Measurements from ENCODE around the gene PAM16. TPM values are rescaled to one million over a fixed set of nuclear protein-coding genes. Genes with fewer than 3 reads are reported as not detected.

The PAM16 gene
- total RNA-seq, 8 experiments from 2014 or later, result 52.1 to 82.1 (median 66.8) TPM

GRCh38 chr16:4388271-4389021 lies 37.3 kb upstream of the PAM16 start:
- H3K27ac ChIP-seq, result no peak overlapping the region
- no peak for ATAC-seq (replicated peaks in 6 of 8)
- no peak overlapping the region for H3K4me3 ChIP-seq
- WGBS, 10 experiments, result 40 to 80% (median 67%) methylated on average over 1 to 6 of the region's 19 CpGs; no CpG with 5 or more reads in 7 of the 10 experiments
- H3K4me1 ChIP-seq (replicated peaks in 1 of 2), result peaks cover 25 to 49% of the 10 kb centered on the region in 2 donors
- in situ Hi-C loops (cut with MboI; ENCODE audit: low pct_unique_long_range_greater_than_20kb in 2 of 9, low sequenced_read_pairs in 9 of 9, unreplicated experiment in 9 of 9), result no loop called here

DNA sequence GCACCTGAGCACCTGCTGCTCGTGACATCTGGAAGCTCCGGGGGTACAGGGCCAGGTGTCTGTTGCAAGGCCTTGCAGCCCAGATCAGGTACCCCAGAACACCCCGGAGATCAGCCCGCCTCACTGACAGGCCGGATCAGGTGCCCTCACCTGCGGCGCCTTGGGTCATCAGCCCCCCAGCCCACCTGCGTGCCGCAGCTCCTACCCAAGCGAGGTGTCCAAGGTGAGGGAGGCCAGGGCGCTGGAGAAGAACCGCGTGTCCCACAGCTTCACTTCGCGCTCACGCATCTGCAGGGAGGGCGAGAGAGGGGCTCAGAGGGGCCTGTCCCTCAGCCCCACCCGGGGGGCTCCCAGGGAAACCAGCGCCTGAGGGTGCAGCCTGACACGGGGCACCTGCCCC lies 36.7 kb upstream of the PAM16 start:
- in situ Hi-C loops (cut with MboI; ENCODE audit: low pct_unique_long_range_greater_than_20kb in 2 of 9, low sequenced_read_pairs in 9 of 9, unreplicated experiment in 9 of 9), result no loop called here
- no peak for ATAC-seq (replicated peaks in 6 of 8)
- Histone ChIP-seq H3K27ac (no peak overlapping the region), H3K4me3 (no peak overlapping the region), H3K4me1 (replicated peaks in 1 of 2) (peaks cover 21 to 46% of the 10 kb centered on the region in 2 donors)
- 86 to 97% (median 87%) methylated on average over 3 to 7 of the region's 20 CpGs; no CpG with 5 or more reads in 7 of the 10 experiments for WGBS, 10 experiments

GRCh38 chr16:4386951-4387565 lies 35.9 kb upstream of the PAM16 start:
- H3K4me1 ChIP-seq (replicated peaks in 1 of 2), result peaks cover 14 to 39% of the 10 kb centered on the region in 2 donors
- no peak overlapping the region for H3K4me3 ChIP-seq
- H3K27ac ChIP-seq, result no peak overlapping the region
- in situ Hi-C loops (cut with MboI; ENCODE audit: low pct_unique_long_range_greater_than_20kb in 2 of 9, low sequenced_read_pairs in 9 of 9, unreplicated experiment in 9 of 9), result no loop called here
- 20 to 100% (median 86%) methylated on average over 1 to 5 of the region's 10 CpGs; no CpG with 5 or more reads in 6 of the 10 experiments for WGBS, 10 experiments
- ATAC-seq (replicated peaks in 6 of 8), result peak in 1 of 8 experiments; percentile 0

GRCh38 chr16:4386451-4386805 lies 35.3 kb upstream of the PAM16 start:
- peak in 3 of 8 experiments; percentile 8 to 30 (median 18) for ATAC-seq (replicated peaks in 6 of 8)
- WGBS, 10 experiments, result 5 to 100% methylated on average over 1 to 4 of the region's 8 CpGs; no CpG with 5 or more reads in 8 of the 10 experiments

DNA sequence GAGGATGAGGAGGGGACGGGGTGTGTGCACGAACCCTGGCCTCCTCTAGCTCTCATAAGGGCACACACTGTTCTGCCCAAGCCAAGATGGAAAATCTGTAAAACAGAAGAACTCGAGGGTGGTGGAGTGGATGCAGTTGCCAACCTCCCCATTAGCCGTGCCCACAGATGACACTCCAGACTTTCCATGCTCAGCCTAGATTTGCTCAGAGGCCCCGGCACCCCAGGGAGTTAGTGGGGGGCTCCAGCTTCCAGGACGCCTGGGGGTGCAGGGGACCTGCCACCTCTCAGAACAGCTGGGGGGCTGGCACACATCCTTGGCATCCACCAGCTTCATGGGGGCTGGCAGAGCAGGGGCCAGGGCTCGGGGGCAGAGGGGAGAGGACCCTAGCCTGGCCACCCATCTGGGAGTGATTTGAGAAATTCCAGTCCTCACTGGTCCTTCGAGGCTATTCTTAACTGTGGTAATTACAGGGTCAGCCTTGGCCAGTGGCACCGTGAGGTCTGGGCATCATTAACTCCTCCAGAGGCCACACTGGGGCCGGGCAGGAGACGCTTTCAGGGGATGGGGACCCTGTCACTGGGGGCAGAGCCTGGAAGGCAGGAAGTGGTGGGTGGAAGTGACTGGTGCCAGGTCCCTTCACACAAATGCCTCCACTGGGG lies 34.8 kb upstream of the PAM16 start:
- WGBS, 10 experiments, result 40 to 80% (median 76%) methylated on average over 2 to 3 of the region's 11 CpGs; no CpG with 5 or more reads in 7 of the 10 experiments
- no peak overlapping the region for H3K4me3 ChIP-seq
- in situ Hi-C loops (cut with MboI; ENCODE audit: low pct_unique_long_range_greater_than_20kb in 2 of 9, low sequenced_read_pairs in 9 of 9, unreplicated experiment in 9 of 9), result no loop called here
- H3K4me1 ChIP-seq (replicated peaks in 1 of 2), result peaks cover 7 to 32% of the 10 kb centered on the region in 2 donors
- no peak overlapping the region for H3K27ac ChIP-seq
- ATAC-seq (replicated peaks in 6 of 8), result peak in 2 of 8 experiments; percentile 1

More at GRCh38 chr16:4386451-4386805, 35.3 kb upstream of the PAM16 start:
- Histone ChIP-seq H3K4me3 (no peak overlapping the region), H3K4me1 (replicated peaks in 1 of 2) (peaks cover 8 to 32% of the 10 kb centered on the region in 2 donors), H3K27ac (no peak overlapping the region)
- in situ Hi-C loops (cut with MboI; ENCODE audit: low pct_unique_long_range_greater_than_20kb in 2 of 9, low sequenced_read_pairs in 9 of 9, unreplicated experiment in 9 of 9), result no loop called here

DNA sequence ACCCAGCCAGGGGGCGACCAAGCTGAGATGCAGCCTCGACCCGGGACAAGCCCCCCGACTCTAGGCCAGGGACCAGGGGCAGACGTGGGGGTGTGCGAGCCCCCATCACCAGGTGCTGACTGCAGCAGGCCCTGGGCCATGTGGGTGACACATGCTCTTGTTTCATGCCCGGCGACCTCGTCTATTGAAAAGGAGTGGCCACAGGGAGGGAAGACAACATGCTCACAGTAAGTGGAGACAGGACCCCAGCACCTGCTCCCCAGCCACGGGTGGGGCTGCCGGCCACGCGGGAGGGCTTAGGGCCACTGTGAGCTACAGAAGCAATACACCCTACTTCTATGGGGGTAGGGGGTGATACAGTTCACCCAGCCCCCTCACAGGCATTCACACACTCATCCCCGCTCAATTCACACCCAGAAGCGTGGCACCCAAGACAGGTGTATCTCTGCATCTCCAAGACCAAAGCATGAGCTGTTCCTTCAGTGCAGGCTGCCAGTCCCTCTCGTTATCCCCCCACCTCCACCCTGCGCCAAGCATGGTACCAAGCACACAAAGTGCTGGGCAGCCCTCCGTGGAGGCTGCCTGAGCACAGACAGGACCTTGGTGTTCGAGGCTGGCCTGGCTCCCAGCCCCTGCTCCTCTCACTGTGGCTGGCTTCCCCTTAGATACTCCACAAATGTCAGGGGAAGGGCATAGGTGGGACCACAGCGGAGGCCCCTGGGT lies 34.1 kb upstream of the PAM16 start:
- Histone ChIP-seq H3K4me3 (no peak overlapping the region), H3K27ac (no peak overlapping the region), H3K4me1 (replicated peaks in 1 of 2) (peaks cover 7 to 29% of the 10 kb centered on the region in 2 donors)
- WGBS, 10 experiments, result 20 to 100% (median 80%) methylated on average over 1 to 5 of the region's 20 CpGs; no CpG with 5 or more reads in 5 of the 10 experiments
- peak in 3 of 8 experiments; percentile 2 to 6 (median 4) for ATAC-seq (replicated peaks in 6 of 8)
- in situ Hi-C loops (cut with MboI; ENCODE audit: low pct_unique_long_range_greater_than_20kb in 2 of 9, low sequenced_read_pairs in 9 of 9, unreplicated experiment in 9 of 9), result no loop called here

- Histone ChIP-seq H3K27ac (no peak overlapping the region), H3K4me1 (replicated peaks in 1 of 2) (peaks cover 7 to 23% of the 10 kb centered on the region in 2 donors), H3K4me3 (no peak overlapping the region)
- in situ Hi-C loops (cut with MboI; ENCODE audit: low pct_unique_long_range_greater_than_20kb in 2 of 9, low sequenced_read_pairs in 9 of 9, unreplicated experiment in 9 of 9), result no loop called here
- 9% methylated on average over 4 of the region's 20 CpGs; no CpG with 5 or more reads in 9 of the 10 experiments for WGBS, 10 experiments
- ATAC-seq (replicated peaks in 6 of 8), result peak; percentile 4 to 54 (median 34)
Observed at GRCh38 chr16:4384509-4384942, 33.4 kb upstream of the PAM16 start.

DNA sequence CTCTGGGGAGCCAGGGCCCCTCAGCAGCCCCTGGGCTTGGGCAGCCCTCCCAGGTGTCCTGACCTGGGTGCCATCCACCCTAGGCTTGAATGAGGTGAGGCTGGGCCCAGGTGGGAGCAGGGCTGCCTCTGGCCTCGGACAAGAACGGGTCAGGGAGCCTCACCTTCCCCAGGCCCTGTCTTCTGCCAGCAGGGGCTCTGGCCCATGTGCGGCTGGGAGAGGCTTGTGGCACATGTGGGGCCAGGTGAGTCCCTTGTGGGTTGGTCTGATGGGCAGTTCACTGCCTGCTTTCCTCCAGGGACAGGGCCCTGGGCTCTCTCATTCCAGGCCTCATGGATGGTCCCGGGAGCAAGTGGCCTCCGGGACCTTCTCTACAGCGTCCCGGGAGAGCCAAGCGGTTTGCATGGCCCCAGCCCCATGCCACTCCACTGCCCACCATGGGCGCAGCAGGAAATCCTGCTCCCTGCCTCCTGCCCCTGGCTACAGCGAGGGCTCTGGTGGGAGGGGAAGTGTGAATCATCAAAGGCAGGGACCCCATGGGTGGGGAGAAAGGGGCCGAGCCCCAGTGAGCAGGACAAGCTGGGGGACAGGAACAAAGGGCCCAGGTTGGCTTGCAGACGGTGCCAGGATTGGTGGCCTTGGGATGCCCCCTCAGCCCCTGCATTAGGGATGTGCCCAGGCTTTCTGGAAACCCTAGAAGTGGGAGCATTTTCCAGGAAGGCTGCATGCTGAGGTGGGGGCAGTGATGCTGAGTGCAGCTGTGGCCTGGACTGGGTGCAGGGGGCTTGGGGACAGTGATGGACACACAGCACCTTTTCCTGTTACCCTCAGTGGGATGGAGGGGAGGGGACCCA lies 32.7 kb upstream of the PAM16 start:
- Histone ChIP-seq H3K4me1 (replicated peaks in 1 of 2) (peaks cover 3 to 16% of the 10 kb centered on the region in 2 donors), H3K27ac (no peak overlapping the region), H3K4me3 (no peak overlapping the region)
- 33 to 100% (median 91%) methylated on average over 1 to 8 of the region's 12 CpGs; no CpG with 5 or more reads in 4 of the 10 experiments for WGBS, 10 experiments
- in situ Hi-C loops (cut with MboI; ENCODE audit: low pct_unique_long_range_greater_than_20kb in 2 of 9, low sequenced_read_pairs in 9 of 9, unreplicated experiment in 9 of 9), result no loop called here
- ATAC-seq (replicated peaks in 6 of 8), result peak in 1 of 8 experiments; percentile 1

GRCh38 chr16:4382795-4383357 lies 31.8 kb upstream of the PAM16 start:
- H3K27ac ChIP-seq, result no peak overlapping the region
- no peak overlapping the region for H3K4me3 ChIP-seq
- WGBS, 10 experiments, result 77 to 100% (median 94%) methylated on average over 1 to 11 of the region's 21 CpGs; no CpG with 5 or more reads in 1 of the 10 experiments
- H3K4me1 ChIP-seq (replicated peaks in 1 of 2), result peaks cover under 1 to 14% of the 10 kb centered on the region in 2 donors
- ATAC-seq (replicated peaks in 6 of 8), result no peak
- in situ Hi-C loops (cut with MboI; ENCODE audit: low pct_unique_long_range_greater_than_20kb in 2 of 9, low sequenced_read_pairs in 9 of 9, unreplicated experiment in 9 of 9), result no loop called here

GRCh38 chr16:4381935-4382794 lies 31.0 kb upstream of the PAM16 start:
- WGBS, 10 experiments, result 67 to 100% (median 100%) methylated on average over 1 to 3 of the region's 55 CpGs; no CpG with 5 or more reads in 6 of the 10 experiments
- no peak overlapping the region for H3K27ac ChIP-seq
- in situ Hi-C loops (cut with MboI; ENCODE audit: low pct_unique_long_range_greater_than_20kb in 2 of 9, low sequenced_read_pairs in 9 of 9, unreplicated experiment in 9 of 9), result no loop called here

More at GRCh38 chr16:4381935-4382794, 31.0 kb upstream of the PAM16 start:
- no peak for ATAC-seq (replicated peaks in 6 of 8)
- H3K4me3 ChIP-seq, result no peak overlapping the region
- H3K4me1 ChIP-seq (replicated peaks in 1 of 2), result peaks cover 0 to 15% of the 10 kb centered on the region in 2 donors
